T-helper 1 cell treated with Interleukin-12 subunit alpha and Interleukin-12 subunit beta and Interleukin-4 antibody, amounts not matched to agents 30 ng/mL and 1 ng/mL, for 36 hours (primary cell): ENCODE results near the gene FADS1. TPM values are rescaled to one million over a fixed set of nuclear protein-coding genes. Genes with fewer than 3 reads are reported as not detected.

Experiments
- intact Hi-C: fragments of 100-400 bp; cut with micrococcal nuclease; formaldehyde crosslinking; loops from one replicate; pipeline ENCODE4 v1.15.1; 2024
- total RNA-seq: library from RNA; stranded (reverse); gene quantifications from 2 replicates; pipeline ENCODE4 v1.2.3, GENCODE V29; 2022

The FADS1 gene
- total RNA-seq, 1 donor from 2014 or later = 70.0 TPM

DNA sequence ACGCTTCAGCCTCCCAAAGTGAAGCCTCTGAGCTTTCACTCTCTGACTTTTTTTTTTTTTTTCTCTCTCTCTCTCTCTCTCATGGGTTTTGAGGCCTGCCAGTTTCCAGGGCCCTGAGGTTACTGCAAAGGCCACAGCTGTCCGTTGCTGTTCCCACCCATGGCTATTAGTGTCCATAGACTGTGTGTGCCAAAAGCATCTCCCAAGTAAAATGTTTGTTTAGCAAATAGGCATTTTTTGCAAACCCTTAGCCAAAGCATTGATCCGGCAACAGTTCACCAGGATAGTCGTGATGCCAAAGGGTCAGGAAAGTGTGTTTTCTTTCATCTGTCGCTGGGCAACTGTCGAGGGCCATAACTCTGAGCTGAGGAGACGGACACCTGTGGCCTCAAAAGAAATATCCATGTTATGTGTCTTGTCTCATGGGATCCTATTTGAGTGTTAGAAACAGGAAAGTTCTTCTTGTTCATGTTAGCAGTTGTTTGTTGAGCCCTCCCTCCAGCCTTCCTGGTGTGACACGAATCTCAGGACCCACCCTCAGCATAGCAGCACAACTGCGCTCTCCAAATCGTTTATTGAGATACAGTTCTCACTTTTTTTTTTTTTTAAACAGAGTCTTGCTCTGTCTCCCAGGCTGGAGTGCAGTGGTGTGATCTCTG, 29.7 kb upstream of the FADS1 start:
- intact Hi-C loops = no loop called here

DNA sequence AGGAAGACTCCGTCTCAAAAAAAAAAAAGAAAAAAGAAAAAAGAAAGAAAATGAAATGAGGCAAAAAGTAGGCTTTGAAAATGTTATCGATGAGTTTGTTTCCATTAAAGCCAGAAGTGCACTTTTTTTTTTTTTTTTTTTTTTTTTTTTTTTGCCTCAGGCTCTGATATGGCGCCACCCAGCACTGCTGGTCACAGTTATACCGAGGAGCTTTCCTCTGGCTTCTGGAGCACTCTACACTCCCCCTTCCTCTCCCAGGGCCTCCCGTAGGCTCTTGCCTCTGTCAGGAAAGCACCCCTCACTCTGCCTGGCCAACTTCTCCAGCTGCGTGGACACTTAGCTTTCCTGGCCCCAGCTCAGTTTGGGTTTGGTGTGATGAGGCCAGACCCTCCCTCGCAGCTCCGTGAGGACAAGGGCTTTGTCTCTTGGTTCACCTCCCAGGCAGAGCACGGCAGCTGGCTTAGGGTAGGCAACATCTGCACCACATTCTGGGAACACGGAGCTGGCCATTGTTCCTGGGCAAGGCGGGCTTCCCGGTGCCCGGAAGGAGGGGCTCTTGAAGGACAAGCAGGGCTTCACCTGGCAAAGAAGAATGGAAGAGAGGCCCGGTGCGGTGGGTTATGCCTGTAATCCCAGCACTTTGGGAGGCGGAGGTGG, 28.2 kb upstream of the FADS1 start:
- intact Hi-C loops = no loop called here

DNA sequence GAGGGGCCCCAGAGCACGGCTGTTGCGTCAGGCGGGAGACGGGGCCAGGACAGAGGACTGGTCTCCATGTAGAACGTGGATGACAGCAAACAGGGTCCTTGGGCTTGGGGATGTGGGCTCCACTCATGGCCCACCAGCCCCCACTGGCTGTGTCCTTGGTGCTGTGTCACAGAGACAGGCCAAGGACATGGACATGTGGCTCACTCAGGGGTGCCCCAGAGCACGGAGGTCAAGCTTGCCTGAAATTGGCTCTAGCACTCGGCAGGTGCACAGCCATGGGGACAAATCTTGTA, 25.7 kb upstream of the FADS1 start:
- intact Hi-C loops = no loop called here

DNA sequence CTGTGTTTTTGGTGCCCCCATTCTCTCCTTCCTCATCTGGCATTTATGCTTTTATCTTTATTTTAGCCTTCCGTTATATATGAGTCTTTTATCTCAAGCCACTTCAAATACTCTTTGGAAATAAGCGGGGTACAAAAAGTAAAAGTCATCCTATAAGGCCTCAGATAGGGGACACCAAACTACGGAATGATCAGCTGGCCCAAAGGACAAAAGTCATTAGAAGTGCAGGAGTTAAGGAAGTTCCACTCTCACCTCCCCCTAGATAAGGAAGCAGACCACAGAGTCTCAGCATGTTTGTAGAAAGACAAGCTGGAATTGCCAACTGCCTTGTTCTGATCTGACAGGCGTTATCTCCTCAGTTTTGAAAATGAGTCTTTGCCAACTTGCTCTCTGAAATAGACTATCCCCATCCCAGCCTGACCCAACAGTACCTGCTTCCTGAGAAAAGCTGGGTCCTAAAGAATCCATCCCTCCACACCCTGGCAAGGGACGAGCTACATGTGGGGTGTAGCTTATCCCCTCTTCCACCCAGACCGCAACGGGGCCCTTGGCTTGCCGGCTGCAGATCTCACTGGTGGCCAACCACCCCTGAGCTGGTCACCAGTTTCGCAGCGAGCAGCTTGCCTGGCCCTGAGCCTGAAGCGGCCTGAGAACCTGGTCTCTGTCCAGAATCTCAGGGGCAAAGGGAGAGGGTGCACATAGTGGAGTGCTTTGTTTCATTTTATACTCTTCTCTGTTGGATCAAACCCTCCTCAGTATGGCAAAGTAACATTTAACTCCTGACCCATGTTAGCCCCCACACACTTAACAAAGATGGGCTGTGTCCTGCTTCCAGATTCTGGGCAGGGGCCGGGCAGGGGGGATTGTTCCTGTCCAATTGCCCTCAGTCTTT, 25.1 kb upstream of the FADS1 start:
- intact Hi-C loops = no loop called here

DNA sequence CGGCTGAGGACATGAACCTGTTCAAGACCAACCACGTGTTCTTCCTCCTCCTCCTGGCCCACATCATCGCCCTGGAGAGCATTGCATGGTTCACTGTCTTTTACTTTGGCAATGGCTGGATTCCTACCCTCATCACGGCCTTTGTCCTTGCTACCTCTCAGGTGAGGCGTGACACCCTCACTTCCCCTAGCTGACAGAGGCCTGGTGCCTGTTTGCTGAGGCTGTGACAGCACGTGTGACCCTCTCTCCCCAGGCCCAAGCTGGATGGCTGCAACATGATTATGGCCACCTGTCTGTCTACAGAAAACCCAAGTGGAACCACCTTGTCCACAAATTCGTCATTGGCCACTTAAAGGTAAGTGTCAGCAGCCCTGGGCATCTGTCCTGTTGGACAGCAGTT, 23.6 kb upstream of the FADS1 start:
- intact Hi-C loops = no loop called here

DNA sequence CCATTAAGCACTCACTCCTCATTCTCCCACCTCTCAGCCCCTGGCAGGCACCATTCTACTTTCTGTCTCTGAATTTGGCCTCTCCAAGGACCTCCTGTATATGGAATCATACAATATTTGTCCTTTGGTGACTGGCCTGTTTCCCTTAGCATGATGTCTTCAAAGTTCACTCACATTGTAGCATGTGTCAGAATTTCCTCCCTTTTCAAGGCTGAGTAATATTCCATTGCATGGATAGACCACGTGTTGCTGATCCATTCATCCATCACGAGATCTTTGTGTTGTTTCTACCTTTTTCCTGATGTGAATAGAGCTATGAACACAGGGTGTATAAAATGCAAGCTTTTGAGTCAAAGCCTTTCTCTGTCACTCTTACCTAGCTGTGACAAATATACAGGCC, 22.9 kb upstream of the FADS1 start:
- intact Hi-C loops = no loop called here

DNA sequence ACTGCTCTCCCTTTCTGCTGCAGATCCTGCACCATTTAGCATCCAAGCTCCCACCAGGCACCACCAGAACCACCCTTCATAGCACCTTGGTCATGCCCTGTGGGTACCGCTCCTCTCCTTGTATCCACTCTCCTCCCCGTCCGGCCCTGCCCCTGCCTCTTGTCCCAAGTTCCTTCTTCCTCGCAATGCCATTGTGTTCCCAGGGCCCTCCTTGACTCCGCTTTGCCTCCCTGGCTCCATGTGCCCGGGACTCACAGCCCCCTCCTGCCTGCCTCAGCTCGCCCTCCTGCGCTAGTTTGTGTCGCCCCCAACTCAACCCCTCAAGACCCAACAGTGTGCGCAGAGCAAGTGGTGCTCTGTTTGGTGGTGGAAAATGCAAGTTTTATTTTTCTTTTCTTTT, 22.1 kb upstream of the FADS1 start:
- intact Hi-C loops = no loop called here

DNA sequence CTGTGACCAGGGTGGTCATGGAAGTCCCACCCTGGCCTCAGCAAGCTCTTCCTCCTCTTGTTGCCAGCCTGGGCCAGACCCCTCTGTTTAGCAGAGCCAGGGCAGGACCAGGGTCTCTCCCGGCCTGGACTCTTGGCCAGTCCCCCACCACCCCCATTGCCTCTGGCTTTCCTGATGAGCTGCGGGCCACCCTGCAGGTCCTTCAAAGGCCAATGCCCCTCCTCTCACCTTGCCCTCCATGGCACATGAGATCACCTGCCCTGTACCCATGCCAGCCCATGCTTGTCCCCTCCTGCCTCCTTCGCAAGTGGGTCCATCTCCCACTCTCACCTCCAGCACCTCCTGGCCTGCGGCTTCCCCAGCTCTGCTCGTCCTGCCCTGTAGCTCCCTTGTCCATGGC, 21.7 kb upstream of the FADS1 start:
- intact Hi-C loops = no loop called here

DNA sequence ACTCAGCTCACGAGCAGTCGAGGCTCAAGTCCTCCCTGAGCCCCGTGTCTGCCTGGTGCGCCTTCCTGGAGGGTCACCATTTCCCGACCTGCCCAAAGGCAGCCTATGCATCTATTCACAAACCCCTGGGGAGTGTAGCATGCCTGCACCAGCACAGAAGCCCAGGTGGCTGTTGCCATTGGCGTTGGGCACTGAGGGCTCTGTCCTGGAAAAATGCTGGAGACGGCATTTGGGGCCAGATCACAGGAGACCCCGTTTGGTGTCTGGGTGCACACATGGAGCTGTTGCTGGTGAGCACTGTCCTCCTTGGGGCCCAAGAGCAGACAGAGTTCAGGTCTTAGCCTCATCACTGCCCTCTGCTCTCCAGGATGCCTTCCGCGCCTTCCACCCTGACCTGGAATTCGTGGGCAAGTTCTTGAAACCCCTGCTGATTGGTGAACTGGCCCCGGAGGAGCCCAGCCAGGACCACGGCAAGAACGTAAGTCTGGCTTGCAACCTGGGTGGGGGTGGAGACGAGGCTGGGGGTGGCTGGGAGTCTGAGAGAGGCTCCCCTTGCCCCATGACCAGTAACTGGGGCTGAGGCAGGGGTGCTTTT, 20.7 kb upstream of the FADS1 start:
- intact Hi-C loops = no loop called here

DNA sequence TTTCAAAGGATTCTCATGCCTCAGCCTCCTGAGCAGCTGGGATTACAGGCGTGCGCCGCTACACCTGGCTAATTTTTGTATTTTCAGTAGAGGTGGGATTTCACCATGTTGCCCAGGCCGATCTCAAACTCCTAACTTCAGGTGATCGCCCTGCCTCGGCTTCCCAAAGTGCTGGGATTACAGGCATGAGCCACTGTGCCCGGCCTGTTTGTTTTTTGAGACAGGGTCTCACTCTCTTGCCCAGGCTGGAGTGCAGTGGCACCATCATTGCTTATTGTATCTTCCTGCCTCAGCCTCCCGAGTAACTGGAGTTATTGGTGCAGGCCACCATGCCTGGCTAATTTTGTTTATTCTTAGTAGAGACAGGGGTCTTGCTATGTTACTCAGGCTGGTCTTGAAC, 19.4 kb upstream of the FADS1 start:
- intact Hi-C loops = loop anchor here (1.0 kb wide), 1 partner anchor 8 kb away; the partner anchor contains the start of gene FADS2

DNA sequence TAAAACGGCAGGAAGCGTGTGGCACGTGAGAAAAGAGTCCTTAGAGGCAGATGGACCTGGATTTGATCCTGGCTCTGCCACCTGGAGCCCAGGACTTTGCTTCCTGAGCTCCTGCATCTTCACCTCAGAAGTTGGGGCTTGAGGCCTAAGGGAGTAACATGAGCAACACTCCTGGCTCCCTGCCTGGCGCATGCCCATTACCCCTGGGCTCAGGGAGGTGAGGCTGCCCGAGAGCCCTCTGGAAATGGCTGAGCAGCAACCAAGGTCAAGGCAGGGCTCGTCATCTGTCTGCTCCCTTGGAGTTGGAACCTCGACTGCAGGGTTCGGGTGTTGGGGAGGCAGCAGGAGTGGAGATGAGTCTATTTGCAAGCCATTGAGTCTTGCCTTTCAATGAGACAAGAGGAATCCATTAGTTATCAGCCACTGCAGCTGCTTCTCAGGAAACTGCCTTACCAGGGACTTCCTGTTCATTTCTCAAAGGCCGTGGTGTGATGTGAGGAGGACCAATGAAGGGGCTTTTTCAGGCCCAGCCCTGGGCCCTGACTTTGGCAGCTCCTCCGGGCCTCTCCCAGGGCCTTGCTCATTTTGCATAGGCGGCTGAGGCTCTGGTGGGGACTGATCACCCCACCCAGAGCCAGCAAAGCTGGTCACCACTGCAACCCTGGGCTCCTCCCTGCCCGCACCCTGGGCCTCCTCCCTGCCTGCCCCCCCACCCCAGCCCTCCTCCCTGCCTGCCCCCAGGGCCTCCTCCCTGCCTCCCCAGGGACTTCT, 17.7 kb upstream of the FADS1 start:
- intact Hi-C loops = loop anchor here (1.0 to 5.0 kb wide), 5 partner anchors 17 to 402 kb away; partner anchors contain the start of genes FADS1, FADS3, FEN1 and SDHAF2

DNA sequence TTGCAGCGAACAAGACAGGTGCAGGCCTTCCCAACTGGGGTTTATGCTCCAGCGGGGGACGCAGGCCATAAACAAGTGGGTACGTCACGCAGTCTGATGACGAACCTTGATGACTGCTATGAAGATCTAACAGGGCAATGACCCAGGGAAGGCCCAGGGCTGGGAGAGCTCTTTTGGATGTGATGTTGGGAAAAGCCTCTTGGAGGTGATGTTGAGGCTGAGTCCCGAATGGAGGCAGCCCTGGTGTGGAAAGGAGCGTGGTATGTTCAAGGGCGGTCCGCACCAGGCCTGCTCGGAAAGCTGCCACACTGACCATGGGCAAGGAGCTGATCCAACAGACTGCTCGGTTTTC, 17.1 kb upstream of the FADS1 start:
- intact Hi-C loops = loop anchor here (1.0 to 5.0 kb wide), 5 partner anchors 17 to 402 kb away; partner anchors contain the start of genes FADS1, FADS3, FEN1 and SDHAF2

DNA sequence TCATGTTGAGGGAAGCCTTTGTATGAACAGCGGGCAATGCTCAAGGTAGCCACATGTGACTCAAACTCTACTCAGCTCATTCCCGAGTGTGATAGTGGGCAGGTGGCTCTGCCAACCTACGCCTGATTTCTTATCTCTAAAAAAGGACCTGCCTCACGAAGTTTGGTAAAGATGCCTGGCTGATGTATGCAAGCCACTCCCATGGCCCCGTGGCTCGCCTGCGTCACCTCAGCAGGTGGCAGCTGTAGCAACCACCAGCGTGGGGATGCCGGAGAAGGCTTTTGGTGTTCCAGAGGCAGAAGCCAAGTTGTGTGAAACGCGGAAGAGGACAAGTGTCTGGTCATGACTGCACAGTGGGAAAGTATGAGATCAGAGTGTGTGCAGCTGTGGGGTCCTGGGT, 16.7 kb upstream of the FADS1 start:
- intact Hi-C loops = loop anchor here (5.0 kb wide), 1 partner anchor 401 kb away; the partner anchor contains the start of gene SDHAF2

DNA sequence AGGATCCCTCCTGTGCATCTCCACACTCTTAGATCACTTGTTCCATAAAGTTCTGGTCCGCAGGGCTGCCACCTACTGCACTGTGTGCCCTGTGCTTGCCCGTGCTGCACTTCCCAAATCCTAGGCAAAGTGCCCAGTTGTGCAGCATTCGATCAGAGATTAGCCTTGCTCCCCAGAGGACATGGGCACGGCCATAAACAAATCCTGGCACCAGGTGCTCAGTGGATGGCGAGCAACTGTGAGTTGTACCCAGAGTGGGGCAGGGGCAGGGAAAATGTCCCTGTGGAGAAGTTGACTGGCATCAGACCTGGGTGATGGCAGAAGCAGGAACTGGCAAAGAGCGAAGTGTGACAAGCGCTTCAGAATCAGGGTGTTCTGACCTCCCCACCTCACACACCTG, 16.0 kb upstream of the FADS1 start:
- intact Hi-C loops = loop anchor here (5.0 kb wide), 1 partner anchor 400 kb away; the partner anchor contains the start of gene SDHAF2

DNA sequence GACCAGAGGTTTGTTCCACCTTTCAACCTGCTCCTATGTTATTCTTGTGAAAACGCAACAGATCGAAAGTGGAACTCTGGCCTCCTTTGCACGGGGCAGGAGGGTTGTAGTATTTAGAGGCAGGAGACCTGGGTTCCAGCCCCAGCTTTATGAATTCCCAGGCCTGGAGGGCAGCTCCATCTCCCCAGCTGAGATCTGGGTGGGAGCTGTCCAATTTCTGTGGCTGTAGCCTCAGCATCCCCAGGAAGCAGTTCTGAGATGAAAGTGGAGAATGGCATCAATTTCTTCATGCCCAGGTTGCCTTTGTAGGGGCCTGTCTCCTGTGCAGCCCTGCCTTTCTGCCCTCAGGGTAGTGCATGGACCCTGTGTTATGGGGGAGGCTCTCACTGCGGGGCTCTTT, 15.4 kb upstream of the FADS1 start:
- intact Hi-C loops = loop anchor here (5.0 kb wide), 1 partner anchor 400 kb away; the partner anchor contains the start of gene SDHAF2

DNA sequence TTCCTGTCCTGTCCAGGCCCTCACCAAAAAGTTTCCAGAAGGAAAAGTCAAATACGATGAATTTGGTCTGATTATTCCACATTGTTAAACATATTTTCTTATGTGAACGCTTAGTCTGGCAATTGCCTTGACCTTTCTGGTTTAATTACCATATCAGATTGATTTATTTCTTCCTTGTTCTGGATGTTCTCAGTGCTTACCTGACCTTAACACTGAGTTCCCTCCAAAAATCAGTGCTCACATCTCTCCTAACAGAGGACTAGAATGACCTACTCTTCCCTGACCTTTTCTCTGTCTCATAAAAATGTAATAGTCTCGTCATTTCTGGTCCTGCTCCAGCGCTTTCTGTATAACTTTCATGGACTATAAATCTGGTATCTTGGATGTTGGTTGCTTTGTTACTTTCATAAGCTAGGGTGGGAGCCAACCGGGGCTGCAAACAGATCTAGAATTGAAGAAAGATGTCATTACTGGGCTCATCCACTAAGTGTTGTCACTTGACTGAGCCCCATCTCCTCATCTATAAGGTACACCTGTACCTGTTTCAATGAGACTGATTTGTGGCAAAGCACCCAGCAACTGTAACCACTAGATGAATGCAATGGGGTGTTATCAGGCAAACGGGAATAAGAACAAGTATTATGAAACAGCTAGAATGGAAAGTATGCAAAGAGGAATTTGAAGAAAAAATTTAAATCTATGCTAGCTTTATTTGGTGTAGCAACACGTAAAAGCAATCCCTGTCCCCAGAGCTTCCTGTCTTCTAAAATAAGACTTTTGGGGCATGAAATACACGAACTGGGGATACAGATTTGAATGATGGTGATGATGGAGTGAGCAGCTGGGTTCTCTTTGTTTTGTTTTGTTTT, 13.7 kb upstream of the FADS1 start:
- intact Hi-C loops = loop anchor here (5.0 kb wide), 1 partner anchor 398 kb away; the partner anchor contains the start of gene SDHAF2

DNA sequence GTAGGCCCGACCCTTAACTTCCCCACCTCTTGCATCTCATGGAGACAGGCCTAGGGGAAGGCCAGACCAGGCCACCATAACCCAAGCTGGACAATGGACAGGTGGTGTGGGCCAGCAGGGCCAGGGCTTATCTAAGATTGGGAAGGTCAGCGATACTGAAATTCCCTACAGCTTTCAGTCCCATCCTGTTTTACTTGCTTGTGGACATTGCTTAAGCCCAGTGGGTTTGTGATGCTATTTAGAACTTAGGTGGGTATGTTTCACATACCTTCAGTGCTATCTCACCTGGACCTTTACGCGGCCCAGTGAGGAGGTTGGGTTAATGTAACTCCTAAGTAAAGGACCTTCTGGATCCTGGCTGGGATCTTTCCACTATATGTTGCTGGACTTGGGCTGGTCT, 13.0 kb upstream of the FADS1 start:
- intact Hi-C loops = loop anchor here (5.0 kb wide), 2 partner anchors 197 to 398 kb away; partner anchors contain the start of gene SDHAF2

DNA sequence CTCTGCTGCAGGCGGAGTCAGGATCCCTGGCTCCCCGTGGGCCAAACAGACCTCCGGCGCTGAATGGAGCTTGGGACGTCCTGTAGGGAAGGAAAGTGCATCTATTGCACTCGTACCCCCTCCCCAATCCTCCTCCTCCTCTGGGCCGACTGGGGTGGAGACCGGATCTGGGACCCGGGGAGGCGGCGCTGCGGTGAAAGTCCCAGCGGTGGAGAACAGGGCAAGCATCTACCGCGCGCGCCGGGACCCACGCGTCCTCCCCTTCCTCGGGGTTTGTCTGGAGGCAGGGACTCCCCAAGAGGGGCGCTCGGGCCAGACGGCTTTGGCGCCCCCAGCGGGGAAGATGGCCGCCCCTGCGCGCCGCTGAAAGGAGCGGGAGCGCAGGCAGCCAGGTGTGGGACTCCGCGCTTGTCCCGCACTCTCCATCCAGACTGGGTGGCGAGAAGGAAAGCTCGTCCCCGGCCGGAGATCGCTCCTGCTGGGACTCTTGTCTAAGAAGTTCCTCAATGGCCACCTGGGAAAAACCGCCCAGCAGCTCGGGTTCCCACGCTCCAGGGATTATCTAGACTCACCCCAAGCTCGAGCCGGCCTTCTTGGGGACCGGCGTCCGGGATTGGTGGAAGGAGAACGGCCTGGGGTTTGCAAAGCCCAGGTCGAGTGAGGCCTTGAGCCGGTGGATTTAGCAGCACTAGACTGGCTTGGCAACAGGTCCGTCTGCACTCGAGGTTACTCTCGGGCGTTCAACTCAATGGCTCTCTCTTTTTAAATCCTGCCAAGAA, 12.0 kb upstream of the FADS1 start:
- intact Hi-C loops = loop anchor here (1.0 to 5.0 kb wide), 4 partner anchors 7 to 294 kb away; partner anchors contain the start of genes FEN1 and TMEM258

DNA sequence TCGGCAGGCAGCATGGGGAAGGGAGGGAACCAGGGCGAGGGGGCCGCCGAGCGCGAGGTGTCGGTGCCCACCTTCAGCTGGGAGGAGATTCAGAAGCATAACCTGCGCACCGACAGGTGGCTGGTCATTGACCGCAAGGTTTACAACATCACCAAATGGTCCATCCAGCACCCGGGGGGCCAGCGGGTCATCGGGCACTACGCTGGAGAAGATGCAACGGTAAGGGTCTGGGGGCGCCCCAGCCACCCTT, 11.5 kb upstream of the FADS1 start:
- intact Hi-C loops = loop anchor here (1.0 to 5.0 kb wide), 4 partner anchors 8 to 295 kb away; partner anchors contain the start of genes FEN1 and TMEM258
